AG10803 (cell line): ENCODE data around the gene PDLIM3.
"Not testable (repeated sequence)": the region's sequence is repeated elsewhere in the genome, so short reads cannot be mapped to it uniquely, and the experiment has no call there.

Experiments used
- DNase-seq: peaks from one replicate; pipeline ENCODE4 v3.0.0; 2010; ENCODE audit warnings: low read depth
- H3K4me3 ChIP-seq: 2 replicates; pipeline ENCODE4 v1.5.1; 2011; ENCODE audit warnings: mild to moderate bottlenecking, low read length, control low read depth
- CTCF ChIP-seq: conservative IDR thresholded peaks from 2 replicates; pipeline ENCODE4 v1.5.1; 2011; ENCODE audit warnings: mild to moderate bottlenecking, low read length, control low read depth, inconsistent platforms

The PDLIM3 gene

GRCh38 chr4:185515248-185515647, 20.1 kb downstream of the PDLIM3 start:
- TF ChIP-seq CTCF, result no peak
- no peak for DNase-seq
- no peak overlapping the region for H3K4me3 ChIP-seq

GRCh38 chr4:185514182-185514697, 21.1 kb downstream of the PDLIM3 start:
- DNase-seq, result no peak
- no peak for TF ChIP-seq CTCF
- no peak overlapping the region for H3K4me3 ChIP-seq

- TF ChIP-seq CTCF, result no peak
- H3K4me3 ChIP-seq, result no peak overlapping the region
- DNase-seq, result no peak
These were observed 21.7 kb downstream of the PDLIM3 start for GRCh38 chr4:185513489-185514181.

DNA sequence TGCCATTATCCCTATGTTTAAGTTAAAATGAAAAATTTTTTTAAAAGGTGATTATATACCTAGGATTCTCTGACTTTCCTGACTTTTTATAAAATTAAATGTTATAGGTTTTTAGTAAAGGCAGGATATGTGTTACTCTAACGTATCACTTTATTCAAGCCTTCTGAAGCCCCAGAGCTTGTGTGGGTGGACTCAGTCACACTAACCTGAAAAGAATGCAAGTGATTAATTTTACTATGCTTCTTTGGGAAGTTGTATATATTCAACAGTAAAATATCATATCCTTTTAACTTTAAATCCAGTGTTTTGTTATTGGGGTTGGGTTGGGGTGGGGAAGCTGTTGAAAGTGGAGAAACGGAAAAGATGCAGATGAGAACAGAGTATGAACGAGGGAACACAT, 22.8 kb downstream of the PDLIM3 start:
- peak; percentile 17 for DNase-seq
- TF ChIP-seq CTCF, result no peak
- no peak overlapping the region for H3K4me3 ChIP-seq

GRCh38 chr4:185511243-185511642, 24.1 kb downstream of the PDLIM3 start:
- H3K4me3 ChIP-seq, result not testable (repeated sequence)
- peak; percentile 13 for DNase-seq

DNA sequence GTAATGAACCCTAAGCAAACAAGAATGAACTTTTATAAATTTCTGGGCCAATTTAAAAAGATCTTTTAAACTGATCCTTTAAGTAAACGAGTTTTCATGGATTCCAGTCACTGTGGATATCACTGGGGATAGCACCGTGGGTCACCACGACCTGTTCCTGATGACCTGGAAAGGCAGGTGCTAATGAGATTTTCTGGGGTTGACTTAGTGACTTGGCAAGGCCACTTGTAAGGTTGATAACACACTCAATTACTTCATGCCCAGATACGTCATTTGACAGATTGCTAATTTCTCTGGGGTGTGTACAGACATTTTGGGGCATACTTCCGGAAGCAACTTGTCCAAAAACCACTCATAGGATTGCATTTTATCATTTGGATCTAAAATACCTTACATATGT, 24.5 kb downstream of the PDLIM3 start:
- no peak overlapping the region for H3K4me3 ChIP-seq
- TF ChIP-seq CTCF, result no peak
- no peak for DNase-seq

GRCh38 chr4:185508181-185508580, 27.1 kb downstream of the PDLIM3 start:
- TF ChIP-seq CTCF, result no peak
- DNase-seq, result no peak
- H3K4me3 ChIP-seq, result no peak overlapping the region
